ENCODE results near the gene SCYGR8. TPM values are rescaled to one million over a fixed set of nuclear protein-coding genes. Genes with fewer than 3 reads are reported as not detected.

The SCYGR8 gene
- total and polyA plus RNA-seq, 2 of the 8 experiments (the other 6 are each of a cell fraction or from before 2014, with no cell fraction given) = not detected

DNA sequence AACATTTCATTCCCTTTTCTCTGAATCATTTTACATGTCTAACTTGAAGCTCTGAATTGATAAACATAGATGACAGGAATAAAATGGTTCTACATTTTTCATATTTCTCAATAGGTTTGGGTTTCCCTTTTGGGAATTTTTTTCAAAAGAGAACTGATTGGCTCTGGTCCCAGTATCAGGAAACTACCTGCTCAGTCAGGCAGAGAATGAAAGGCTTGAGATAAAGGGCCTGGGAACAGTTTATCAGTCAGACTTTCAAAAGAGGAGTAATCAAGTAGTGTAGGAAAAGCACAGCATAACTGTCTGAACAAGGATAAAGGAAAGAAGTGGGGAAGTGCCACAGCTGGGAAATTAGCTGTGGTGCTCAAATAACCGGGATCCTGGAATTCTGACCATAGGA lies 39.6 kb downstream of the SCYGR8 start:
- H2AFZ ChIP-seq (ENCODE audit: low read length) = no peak overlapping the region
- ChIA-PET CTCF (ENCODE audit: partially characterized antibody) (interaction anchor here (1.7 kb wide), 1 partner anchor 8 kb away, joined by 6 read pairs; no protein-coding TSS in a partner anchor), POLR2A (ENCODE audit: partially characterized antibody) (no interaction called here)
- no peak overlapping the region for H2BK12ac ChIP-seq (ENCODE audit: low read depth, low read length)
- no peak overlapping the region for H3K9ac ChIP-seq (replicated peaks in 1 of 4; ENCODE audit: extremely low read depth in 1 of 4, low read depth in 3 of 4, low read length in 3 of 4)
- no peak overlapping the region for H4K91ac ChIP-seq (replicated peaks; ENCODE audit: insufficient read length, low read length)
- H4K8ac ChIP-seq (ENCODE audit: extremely low read depth, insufficient read depth, low read length) = no peak overlapping the region
- H2AK5ac ChIP-seq (ENCODE audit: low read depth, low read length) = no peak overlapping the region
- no peaks in the 10 kb centered on the region for H3K9me3 ChIP-seq (ENCODE audit: insufficient read depth in 2 of 2, low read depth in 1 of 2, low read length in 1 of 2)
- no peak overlapping the region for H3K18ac ChIP-seq (ENCODE audit: extremely low read depth, low read length)
- no peak overlapping the region for H3K4me2 ChIP-seq (ENCODE audit: insufficient read depth in 1 of 2, low read depth in 2 of 2, low read length in 2 of 2)
- H2BK15ac ChIP-seq (ENCODE audit: low read length) = no peak overlapping the region
- H3K27me3 ChIP-seq (replicated peaks in 1 of 4; ENCODE audit: control insufficient read depth in 3 of 4, extremely low read depth in 1 of 4, insufficient read depth in 3 of 4, low read length in 3 of 4) = peaks cover 0 to under 1% (median 0%) of the 10 kb centered on the region in 4 experiments; a peak in 1 of 7 replicates
- H3K4ac ChIP-seq (replicated peaks; ENCODE audit: insufficient read length, low read depth, low read length) = no peak overlapping the region
- no peak overlapping the region for H4K5ac ChIP-seq (ENCODE audit: insufficient read length, low read depth, low read length)
- no peaks in the 10 kb centered on the region for H4K20me1 ChIP-seq (replicated peaks in 1 of 2; ENCODE audit: control insufficient read depth in 1 of 2, insufficient read depth in 2 of 2, low read length in 2 of 2)
- no peak overlapping the region for H3K27ac ChIP-seq (ENCODE audit: low read depth, low read length)
- WGBS, 2 experiments (ENCODE audit: extremely low coverage in 1 of 2, insufficient coverage in 1 of 2, insufficient read length in 1 of 2, insufficient replicate concordance in 2 of 2, low coverage in 1 of 2, low lambda C conversion rate in 2 of 2, missing lambda C conversion rate in 1 of 2) = 100% methylated on average over 1 of the region's 1 CpG; no CpG with 5 or more reads in 1 of the 2 experiments
- no peak for TF ChIP-seq GABPA (IDR thresholded peaks at IDR 0.05; ENCODE audit: borderline replicate concordance, insufficient read depth, low read length)
- TF ChIP-seq RXRA (IDR thresholded peaks at IDR 0.05; ENCODE audit: insufficient read depth, low read depth, low read length) = no peak
- no peak for TF ChIP-seq SRF (IDR thresholded peaks at IDR 0.05; ENCODE audit: low read depth, low read length)
- TF ChIP-seq JUN (IDR thresholded peaks at IDR 0.05; ENCODE audit: low read depth, low read length) = no peak
- TF ChIP-seq CHD1 (IDR thresholded peaks at IDR 0.05; ENCODE audit: low read depth, low read length) = no peak
- TF ChIP-seq SIX5 (IDR thresholded peaks at IDR 0.05; ENCODE audit: low read depth, low read length) = no peak
- no peak for TF ChIP-seq EGR1 (IDR thresholded peaks at IDR 0.05; ENCODE audit: borderline replicate concordance, low read depth, low read length)
- no peak for TF ChIP-seq PHF8 (conservative IDR thresholded peaks at IDR 0.05; ENCODE audit: low read depth, low read length)
- no peak for TF ChIP-seq SP2 (IDR thresholded peaks at IDR 0.05; ENCODE audit: low read length)
- H3K79me1 ChIP-seq (ENCODE audit: low read depth, low read length) = no peaks in the 10 kb centered on the region
- no peak for DNase-seq (ENCODE audit: low read depth in 1 of 2, low spot score in 2 of 2)
- H3K56ac ChIP-seq (replicated peaks; ENCODE audit: insufficient read length, low read depth, low read length) = no peak overlapping the region
- no peak for FAIRE-seq
- no peaks in the 10 kb centered on the region for H3K23me2 ChIP-seq (ENCODE audit: low read depth, low read length)
- H3K23ac ChIP-seq (ENCODE audit: insufficient read length) = no peak overlapping the region
- no peak overlapping the region for H2BK20ac ChIP-seq (ENCODE audit: low read length)
- no peak overlapping the region for H3K4me3 ChIP-seq (ENCODE audit: extremely low read depth in 1 of 4, insufficient read depth in 2 of 4, low read depth in 3 of 4, low read length in 4 of 4)
- no peak overlapping the region for H2BK5ac ChIP-seq (ENCODE audit: low read depth, low read length)
- H3K4me1 ChIP-seq (replicated peaks in 1 of 4; ENCODE audit: control insufficient read depth in 3 of 4, insufficient read depth in 4 of 4, low read length in 3 of 4) = no peaks in the 10 kb centered on the region
- no peaks in the 10 kb centered on the region for H3K36me3 ChIP-seq (ENCODE audit: control insufficient read depth in 2 of 4, insufficient read depth in 4 of 4, low read length in 3 of 4)
- H2BK120ac ChIP-seq (replicated peaks; ENCODE audit: low read depth, low read length) = no peak overlapping the region
- no peaks in the 10 kb centered on the region for H3K79me2 ChIP-seq (ENCODE audit: control insufficient read depth in 1 of 2, insufficient read depth in 2 of 2, low read length in 2 of 2)
- no peak overlapping the region for H3K14ac ChIP-seq (ENCODE audit: insufficient read length)
